ENCODE measurements around the gene KRTAP10-2.

The KRTAP10-2 gene

DNA sequence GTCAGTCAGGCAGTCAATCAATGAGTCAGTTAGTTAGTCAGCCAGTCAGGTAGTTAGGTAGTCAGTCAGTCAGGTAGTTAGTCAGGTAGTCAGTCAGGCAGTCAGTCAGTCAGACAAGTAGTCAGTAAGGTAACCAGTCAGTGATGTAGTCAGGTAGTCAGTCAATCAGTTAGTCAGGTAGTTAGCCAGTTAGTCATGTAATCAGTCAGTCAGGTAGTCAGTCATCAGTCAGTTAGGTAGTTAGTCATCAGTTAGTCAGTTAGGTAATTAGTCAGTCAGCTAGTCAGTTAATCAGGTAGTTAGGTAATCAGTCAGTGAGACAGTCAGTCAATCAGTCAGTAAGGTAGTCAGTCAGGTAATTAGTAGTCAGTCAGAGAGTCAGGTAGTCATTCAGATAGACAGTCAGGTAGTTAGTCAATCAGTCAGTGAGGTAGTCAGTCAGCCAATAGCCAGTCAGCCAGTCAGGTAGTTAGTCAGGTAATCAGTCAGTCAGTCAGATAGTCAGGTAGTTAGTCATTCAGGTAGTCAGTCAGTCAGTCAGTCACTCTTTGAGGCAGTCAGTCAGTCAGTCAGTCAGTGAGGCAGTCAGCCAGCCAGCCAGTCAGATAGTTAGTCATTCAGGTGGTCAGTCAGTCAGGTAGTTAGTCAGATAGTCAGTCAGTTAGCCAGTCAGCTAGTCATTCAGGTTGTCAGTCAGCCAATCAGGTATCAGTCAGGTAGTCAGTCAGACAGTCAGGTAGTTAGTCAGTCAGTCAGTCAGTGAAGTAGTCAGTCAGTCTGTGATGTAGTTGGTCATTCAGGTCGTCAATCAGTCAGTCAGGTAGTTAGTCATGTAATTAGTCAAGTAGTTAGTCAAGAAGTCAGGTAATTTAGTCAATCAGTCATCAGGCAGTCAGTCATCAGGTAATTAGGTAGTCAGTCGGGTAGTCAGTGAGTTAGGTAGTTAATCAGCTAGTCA lies 26.6 kb downstream of the KRTAP10-2 start:
- DNase-seq = no peak

DNA sequence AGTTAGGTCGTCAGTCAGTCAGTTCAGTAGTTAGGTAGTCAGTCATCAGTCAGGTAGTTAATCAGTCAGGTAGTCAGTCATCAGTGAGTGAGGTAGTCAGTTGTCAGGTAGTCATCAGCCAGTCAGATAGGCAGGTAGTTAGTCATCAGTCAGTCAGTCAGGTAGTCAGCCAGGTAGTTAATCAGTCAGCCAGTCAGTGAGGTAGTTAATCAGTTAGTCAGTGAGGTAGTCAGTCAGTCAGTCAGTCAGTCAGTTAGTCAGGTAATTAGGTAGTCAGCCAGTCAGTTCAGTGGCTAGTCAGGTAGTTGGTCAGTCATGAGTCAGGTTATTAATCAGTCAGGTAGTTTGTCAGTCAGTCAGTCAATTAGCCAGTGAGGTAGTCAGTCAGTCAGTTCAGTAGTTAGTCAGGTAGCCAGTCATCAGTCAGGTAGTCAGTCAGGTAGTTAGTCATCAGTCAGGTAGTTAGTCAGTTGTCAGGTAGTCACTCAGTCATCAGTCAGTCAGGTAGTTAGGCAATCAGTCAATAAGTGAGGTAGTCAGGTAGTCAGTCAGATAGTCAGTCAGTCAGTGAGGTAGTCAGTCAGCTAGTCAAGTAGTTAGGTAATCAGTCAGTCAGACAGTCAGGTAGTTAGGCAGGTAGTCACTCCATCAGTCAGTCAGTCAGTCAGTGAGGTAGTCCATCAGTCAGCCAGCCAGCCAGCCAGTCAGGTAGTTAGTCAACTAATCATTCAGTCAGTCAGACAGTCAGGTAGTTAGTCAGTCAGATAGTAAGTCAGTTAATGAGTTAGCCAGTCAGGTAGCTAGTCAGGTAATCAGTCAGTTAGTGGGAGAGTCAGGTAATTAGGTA lies 27.5 kb downstream of the KRTAP10-2 start:
- DNase-seq = no peak

DNA sequence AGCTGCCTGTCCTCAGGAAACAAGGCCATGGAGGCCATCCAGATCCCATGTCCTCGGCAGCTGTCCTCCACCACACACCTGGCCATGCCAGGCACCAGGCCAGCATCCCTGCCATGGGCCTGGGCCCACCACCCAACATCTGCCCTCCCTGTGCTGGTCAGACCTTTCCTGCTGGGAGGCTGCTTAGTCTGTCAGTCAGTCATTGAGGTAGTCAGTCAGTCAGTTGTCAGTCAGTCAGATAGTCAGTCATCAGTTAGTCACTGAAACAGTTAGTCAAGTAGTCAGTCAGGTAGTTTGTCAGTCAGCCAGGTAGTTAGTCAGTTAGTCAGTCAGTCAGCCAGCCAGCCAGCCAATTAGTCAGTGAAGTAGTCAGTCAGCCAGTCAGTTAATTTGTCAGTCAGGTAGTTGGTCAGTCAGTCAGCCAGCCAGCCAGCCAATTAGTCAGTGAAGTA lies 28.5 kb downstream of the KRTAP10-2 start:
- no peak for DNase-seq

DNA sequence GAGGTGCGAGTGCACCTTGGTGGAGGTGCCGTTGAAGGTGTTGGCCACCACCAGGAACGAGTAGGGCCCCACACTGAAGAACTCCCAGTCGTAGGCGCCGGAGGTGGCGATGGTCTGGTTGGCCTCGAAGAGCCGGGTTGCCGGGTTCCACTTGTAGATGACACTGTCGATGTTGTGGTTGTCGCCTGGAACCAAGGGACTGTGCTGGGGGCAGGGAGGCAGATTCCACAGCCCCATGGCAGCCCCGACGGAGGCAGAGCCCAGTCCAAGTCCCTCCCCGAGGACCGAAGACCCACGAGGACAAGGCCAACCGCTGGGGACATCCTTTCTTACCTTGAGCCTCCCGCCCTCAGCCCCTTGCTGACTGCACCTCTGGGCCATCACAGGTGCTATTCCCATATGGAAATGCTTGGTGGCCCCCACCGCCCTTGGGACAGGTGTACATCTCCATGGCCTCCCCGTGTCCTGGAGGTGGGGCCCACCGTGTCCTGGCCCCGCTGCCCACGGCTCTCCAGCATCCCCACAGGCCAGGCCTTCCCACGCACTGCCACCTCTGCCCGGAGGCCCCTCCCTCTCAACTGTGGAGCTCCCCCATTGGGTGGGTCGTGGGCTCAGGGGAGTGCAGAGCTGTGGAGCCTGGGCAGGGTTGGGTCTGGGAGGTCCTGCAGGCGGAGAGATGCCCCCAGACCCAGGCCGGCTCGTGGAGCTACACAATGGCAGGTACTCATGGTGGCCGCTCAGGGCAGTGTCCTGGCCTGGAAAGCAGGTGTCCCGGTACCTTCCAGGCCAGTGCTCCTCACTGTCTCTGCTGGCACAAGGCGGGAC lies 29.2 kb downstream of the KRTAP10-2 start:
- DNase-seq = no peak

DNA sequence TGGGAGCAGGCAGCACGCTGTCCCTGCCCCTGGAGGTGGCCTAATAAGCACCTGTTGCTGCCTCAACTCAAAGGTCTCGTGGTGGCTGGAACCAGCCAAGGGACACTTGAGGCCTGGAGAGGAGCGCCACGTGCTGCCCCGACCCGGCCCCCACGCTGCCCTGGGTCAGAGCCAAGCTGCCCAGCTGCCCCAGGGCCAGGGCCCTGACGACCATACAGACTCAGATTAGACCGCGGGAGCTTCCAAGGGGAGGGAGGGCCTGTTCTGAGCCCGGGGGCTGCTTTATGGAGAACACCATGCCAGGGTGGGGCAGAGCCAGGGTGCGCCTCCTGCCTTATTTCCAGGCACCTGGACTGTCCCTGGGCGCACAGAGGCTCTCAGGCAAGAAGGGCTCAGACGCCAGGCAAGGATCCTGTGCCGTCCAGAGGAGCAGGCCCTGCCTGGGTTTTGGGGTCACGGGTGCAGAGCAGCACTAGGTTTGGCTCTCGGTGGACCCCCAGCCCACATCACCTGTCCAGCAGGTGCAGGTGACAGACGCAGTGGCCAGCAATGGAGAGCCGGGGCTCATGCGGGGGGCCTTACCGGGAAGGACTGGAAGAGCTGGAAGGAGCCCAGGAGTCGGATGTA lies 29.9 kb downstream of the KRTAP10-2 start:
- no peak for DNase-seq

DNA sequence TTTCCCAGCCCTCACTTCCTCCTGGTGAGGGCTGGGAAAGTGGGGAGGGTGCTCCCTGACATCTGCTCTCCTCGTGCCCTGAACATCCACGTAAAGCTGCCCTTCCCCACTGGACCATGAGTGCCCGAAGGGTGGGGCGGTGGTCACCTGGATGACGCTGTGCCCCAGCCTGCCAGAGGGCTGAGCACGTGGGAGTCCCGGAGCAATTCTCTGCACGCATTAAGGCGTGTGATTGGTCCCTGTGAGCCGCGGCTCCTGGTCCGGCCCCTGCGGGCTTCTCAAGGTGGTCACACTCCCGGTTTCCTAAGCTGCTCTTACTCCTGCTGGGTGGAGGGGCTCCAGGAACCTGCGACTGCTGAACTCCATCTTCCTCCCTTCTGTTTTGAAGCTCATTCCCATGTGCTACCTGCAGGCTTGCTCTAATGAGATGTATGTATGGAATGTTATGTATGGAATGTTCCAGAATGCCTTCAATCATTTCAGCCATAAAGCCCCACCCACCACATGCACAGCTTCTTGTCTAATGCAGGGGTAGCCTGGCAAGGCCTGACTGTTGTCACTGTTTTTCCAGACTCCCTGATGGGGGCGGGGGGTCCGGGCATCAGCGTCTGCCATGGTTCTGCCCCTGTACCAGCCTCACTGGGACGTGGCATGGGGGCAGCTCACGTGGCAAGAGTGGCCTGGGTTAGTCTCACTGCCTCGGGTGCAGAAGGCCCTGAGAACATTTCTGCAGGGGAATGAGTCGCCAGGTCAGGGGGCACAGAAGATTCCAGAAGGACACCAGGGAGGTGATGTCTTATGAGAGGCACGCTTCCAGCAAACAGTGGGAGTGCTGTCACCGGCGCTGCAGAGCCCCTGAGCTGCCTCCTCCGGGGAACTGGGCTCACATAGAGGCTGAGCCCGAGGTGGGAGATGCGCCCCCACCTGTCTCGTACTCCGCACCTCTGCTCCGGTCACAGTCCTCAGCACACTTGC lies 30.7 kb downstream of the KRTAP10-2 start:
- no peak for DNase-seq

DNA sequence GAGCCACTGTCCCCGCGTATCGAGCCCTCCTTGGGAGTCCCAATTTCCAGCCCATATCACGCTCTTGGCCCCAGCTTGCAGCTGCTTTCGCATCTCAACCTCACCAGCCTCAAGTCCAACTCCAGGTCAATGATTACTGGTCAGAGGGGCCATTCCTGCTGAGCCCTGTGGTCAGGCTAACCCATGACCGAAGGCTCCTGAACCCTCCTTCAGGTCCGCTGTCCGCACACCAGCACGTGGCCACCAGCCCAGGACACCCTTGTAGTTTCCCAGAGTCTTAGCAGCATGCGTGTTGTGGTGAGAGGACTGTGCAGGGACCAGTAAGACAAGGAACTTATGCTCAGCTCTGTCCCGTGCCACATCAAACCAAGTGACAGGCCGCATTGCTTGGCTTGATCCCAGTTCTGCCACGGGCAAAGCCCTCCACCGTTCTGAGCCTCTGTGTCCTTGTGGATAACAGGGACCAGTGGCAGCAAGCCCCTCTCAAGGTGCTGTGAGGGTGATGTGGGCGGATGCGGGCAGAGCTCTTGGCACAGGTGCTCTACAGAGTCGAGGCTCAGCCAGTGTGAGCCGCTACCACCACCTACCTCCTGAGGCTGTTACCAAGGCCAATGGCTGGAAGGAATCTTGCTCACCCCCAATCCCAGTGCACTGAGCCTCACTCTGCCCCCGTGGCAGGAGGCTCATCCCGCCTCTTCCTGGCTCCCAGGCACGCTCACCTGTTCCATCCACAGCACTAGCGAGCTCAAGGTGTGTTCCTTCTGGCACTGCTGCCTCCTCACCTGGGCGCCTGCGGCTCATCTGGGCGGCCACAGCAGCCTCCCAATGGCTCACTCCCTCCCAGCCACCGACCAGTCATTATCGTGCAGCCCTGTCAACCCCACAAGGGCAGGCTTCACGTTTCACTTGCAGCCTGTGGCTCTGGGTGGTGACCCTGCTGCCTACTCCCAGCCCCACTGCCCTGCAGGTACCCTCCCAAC lies 31.7 kb downstream of the KRTAP10-2 start:
- no peak for DNase-seq

DNA sequence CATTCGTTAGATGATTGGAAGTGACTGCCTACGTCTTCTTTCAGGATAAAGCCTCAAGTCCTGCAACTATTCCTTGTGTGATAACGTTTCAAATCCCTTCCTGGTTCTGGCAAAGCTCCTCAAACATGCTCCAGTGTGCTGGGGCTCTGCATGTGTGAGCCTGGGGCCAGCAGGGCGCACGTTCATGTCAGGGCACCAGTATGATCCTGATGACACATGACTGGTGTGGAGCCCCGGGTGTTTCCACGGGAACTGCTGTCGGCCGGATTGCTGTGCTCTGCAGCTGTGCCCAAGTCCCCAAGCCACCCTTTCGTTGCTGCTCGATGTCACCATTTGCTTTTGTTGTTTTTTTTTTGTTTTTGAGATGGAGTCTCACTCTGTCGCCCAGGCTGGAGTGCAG lies 32.6 kb downstream of the KRTAP10-2 start:
- DNase-seq = no peak

DNA sequence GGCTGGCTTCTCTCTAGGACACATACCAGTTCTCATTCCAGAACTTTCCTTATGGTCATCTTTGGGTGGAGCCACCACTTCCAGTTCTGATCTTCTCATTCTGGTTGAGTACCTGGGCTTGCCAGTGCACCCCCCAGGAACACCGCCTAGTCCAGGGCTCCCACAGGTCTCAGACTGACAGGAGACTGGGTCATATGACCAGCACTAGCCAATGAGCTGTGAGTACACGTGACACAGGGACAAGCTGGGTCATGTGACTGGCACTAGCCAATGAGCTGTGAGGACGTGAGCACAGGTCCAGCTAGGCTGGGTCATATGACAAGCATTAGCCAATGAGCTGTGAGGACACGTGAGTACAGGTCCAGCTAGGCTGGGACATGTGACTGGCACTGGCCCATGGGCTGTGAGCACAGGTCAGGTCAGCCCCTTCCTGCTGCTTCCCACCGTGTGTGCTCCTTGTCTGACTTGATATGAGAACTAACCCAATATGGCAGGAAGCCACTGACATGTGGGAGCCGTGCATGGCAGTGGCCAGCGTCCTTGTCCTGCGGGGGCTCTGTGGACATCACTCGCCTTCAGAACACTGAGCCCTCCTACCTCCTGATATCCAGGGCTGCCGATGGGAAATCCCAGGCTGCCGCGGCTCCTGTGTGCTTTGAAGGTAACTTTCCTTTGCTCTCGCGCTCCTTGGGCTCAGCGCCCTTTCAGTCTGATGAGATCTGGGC lies 34.0 kb downstream of the KRTAP10-2 start:
- DNase-seq = no peak

DNA sequence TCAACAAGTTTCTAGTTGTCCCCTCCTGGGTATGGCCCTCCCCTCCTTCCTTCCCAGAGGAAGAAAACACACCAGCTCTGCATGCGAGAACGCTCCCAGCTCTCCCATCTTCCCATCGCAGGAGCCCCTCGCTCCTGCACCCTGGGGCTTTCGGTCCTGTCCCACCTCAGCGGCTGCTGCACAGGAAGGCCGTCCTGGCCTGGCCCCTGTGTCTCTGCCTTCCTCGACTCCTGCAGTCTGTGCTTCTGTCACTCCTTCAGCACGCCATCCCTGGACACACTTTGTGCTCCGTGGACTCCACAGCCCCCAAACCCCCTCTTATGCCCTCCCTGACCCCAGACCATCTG lies 34.5 kb downstream of the KRTAP10-2 start:
- DNase-seq = no peak

DNA sequence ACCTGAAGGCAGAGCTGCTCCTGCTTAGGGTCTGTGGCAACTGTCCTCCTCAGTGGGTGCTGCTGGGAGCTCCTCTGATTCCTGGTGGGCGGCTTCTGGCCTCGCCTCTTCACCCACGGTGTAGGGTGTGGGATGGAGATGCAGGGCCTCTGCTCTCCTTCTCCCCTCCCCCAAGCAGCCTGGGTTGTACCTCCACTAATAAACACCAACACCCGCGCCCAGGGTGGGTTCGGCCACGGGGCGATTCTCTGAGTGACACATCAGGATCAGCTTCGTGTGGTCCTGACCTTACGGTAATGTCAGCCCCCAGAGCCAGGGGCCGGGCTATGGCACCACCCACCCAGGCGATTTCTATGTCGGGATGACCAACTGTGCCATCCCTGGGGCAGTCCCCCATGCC lies 35.0 kb downstream of the KRTAP10-2 start:
- DNase-seq = no peak

DNA sequence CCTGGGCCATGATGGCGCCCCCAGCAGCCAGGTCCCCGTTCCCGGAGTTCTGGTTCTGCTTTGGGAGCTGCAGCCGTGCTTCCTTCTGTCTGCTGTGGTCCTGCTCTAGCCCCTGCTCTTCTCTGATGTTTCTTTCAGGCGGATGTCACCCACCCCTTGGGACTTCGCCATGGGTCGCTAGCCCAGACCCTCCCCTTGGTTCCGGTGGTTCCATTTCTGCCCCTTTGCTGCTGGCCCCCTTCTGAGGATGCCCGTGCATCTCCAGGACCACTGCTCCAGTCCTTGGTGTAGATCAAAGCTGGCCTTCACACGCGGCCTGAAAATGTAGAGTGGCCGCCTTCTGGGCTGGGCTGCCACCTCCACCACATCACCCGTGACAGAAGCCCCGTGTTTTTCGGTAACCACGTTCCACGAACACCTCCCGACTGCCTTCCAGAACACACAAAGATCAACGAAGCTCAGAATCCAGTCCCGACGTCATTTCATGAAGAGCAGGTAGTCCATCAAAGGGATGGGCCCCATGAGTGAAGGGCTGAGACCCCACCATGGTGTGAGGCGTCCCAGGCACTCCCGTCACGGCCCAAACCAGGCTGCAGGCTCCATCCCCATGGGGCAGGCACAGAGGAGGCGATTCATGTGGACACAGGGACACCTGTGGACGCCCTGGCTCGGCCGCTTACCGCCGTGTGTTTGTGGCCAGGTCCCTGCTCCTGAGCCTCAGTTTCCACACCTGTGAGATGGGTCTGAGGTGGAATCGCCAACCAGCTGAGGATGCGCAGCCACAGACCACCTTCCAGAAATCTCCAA lies 35.7 kb downstream of the KRTAP10-2 start:
- DNase-seq = no peak

DNA sequence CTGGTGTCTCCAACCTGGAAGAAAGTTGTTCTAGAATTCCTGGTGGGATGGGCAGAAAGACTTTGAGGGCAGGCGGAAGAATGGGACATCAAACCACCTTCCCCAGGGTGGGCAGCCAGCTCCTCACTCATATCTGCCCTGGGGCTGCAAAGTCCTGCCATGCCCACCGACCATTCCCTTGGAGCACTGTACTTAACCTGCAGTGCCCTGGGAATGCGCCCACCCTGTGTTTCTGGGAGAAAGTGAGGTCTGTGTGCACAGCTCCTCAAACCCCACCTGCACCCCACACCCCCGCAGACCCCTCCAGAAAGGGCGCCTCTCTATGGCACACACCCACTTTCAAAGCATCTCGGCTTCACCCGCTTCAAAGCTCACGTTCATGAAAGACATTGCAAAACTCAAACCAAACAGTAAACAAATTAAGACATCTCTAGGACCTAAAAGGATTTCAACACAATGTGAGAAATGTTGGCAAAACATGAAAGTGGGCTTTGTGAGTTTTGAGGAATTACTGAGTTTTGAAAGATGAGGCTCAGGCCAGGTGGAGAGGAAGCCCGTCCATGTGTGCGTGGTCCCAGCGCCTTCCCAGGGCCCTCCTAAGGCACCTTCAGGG lies 36.5 kb downstream of the KRTAP10-2 start:
- DNase-seq = no peak

DNA sequence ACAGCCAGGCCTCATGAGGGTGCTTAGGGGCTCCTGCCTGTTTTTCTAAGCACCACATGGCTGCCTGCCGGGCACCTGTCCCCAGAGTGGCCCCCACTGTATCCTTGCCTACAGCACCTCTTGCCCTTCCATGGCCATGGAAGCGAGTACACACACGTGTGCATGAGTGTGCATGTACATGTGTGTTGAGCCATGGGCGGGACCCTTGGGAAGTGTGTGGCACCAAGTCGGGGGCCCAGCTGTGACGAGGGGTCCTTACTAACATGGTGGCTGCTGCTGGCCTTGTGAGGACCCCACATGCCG lies 37.1 kb downstream of the KRTAP10-2 start:
- no peak for DNase-seq

DNA sequence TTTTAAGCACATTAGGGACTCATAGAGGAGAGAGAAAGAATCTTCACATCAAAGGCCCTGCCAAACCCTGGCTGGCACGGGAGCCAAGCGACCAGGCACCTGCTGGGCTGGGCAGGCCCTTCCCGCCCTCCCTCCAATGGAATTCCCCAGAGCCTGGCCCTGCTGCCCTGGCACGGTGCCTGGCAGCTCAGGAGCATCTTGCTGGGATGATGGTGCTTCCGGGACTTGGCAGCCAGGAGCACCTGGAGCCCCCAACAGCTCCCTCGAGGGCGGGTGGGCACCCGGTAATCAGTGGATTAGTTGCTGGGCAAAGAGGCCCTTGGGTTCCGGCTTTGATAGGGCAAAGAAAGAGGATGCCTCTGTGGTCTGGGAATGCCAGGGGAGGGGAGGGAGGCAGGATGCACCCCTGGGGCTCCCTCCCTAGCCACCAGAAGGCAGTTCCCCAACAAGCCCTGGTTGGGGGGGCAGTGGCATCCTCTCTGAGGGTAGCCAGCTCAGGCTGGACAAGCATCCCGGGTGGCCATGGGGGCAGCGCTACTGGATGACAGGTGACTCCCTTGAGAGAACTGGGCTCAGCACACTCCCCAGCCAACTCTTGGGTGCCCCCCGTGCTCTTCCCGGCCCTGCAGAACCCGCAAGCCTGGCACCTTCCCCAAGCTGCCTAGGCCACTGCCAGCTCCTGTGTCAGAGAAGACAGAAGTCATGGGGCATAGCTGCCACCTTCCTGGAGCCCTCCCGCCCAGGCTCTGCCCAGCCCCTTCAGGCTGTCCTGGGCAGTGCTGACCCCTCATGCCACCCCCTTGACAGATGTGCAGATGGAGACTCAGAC lies 37.7 kb downstream of the KRTAP10-2 start:
- no peak for DNase-seq

DNA sequence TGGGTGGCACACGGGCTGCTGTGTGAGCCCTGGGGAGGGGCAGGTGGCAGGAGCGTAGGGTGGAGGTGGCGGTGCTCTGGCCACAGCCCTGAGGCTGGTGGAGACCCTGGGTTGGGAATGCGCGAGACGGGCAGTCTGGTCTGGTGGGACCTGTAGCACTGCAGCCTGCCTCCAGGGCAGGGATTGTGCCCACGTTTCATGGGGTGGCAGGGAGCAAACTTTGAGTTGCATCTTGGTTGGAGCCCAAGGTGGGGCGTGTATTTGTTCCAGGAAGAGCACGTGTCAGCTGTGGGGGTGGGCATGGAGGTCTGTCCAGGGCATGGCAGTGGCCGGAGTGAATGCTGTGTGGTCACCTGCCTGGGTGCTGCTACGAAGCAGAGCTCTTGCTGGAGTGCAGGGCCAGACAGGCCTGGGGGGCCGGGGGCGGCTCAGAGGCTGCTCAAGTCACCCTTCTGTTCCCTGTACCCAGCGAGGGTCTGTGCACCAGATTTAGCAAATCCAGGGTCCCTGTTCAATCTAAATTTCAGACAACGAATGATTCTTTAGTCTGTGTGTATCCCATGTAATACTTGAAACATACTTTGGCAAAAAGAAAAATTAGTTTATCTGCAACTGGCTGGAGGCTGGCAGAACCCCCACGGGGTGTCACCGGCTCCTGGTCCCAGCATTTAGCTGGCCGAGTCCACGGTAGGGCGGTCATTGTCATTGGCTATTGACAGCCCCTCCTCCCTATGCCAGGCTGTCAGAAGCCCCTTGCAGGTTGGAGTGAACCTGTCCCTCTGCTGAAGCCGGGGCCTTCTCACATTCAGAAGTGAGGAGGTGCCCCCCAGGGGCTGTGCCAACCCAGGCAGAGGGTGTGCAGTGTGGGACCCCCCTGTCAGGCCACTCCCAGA lies 38.6 kb downstream of the KRTAP10-2 start:
- no peak for DNase-seq
